CD4-positive, alpha-beta T cell treated with Interleukin-10 for 1 hour (primary cell): ENCODE data around the gene TTYH1.

Experiments used
- DNase-seq: peaks from one replicate; pipeline ENCODE4 v3.0.0-alpha.2; 2020

The TTYH1 gene

GRCh38 chr19:54484451-54484850, 69.2 kb downstream of the TTYH1 start:
- DNase-seq: no peak

DNA sequence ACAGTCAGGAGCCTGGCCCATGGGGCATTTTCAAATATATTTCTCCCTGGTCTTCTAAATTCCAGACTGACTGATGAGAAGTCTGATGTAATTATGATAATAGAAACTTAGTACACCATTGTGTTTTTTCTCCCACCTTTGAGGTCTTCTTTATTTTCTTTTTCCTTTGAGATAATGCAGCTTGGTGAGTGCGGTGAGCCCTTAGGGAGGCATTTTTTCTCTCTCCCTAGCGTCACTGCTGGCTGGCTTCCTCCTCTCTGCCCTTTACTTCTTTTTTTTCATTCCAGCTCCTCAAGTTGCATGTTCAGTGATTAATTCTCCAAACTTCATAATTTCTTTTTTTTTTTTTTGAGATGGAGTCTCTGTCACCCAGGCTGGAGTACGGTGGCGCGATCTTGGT, 70.6 kb downstream of the TTYH1 start:
- DNase-seq: no peak
